ENCODE measurements around the gene UBE3D. TPM values are rescaled to one million over a fixed set of nuclear protein-coding genes. Genes with fewer than 3 reads are reported as not detected.

The UBE3D gene
- total and polyA plus RNA-seq, 11 donors, result 2.0 to 5.3 (median 2.9) TPM

DNA sequence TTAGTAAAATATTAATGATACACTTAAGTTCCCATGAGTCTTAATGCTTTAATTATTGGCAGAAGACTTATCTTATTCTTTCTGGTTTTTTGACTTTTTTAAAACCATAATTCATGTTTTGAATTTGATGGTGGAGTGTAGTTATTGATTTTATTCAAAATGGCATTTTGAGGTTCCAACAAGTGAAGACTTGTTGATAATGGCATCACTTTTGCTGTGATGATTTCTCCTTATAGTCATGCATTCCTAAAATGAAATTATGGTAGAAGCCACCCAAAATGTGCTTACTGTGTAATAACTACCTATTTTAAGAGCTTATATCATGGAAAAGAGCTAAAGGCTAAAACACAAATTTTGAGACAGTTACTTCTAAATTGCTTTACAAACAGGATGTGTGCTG lies 4.0 kb upstream of the UBE3D start:
- Histone ChIP-seq H3K27ac (no peak overlapping the region), H3K4me3 (no peak overlapping the region), H3K4me1 (peaks cover 0 to 58% (median 30%) of the 10 kb centered on the region in 12 donors), H3K27me3 (no peaks in the 10 kb centered on the region), H3K36me3 (no peaks in the 10 kb centered on the region), H3K9me3 (no peaks in the 10 kb centered on the region)
- intact Hi-C loops (cut with DNase I), result loop anchor here (5.0 to 10.0 kb wide), 11 partner anchors 38 to 822 kb away; partner anchors contain the start of genes PRSS35 (in 6 of the 10), PGM3 (in 4 of the 10), RWDD2A (in 4 of the 10) and IBTK (in 1 of the 10)
- TF ChIP-seq POLR2A (IDR thresholded peaks at IDR 0.05), result no peak
- TF ChIP-seq, protein P1, sequence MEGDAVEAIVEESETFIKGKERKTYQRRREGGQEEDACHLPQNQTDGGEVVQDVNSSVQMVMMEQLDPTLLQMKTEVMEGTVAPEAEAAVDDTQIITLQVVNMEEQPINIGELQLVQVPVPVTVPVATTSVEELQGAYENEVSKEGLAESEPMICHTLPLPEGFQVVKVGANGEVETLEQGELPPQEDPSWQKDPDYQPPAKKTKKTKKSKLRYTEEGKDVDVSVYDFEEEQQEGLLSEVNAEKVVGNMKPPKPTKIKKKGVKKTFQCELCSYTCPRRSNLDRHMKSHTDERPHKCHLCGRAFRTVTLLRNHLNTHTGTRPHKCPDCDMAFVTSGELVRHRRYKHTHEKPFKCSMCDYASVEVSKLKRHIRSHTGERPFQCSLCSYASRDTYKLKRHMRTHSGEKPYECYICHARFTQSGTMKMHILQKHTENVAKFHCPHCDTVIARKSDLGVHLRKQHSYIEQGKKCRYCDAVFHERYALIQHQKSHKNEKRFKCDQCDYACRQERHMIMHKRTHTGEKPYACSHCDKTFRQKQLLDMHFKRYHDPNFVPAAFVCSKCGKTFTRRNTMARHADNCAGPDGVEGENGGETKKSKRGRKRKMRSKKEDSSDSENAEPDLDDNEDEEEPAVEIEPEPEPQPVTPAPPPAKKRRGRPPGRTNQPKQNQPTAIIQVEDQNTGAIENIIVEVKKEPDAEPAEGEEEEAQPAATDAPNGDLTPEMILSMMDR (IDR thresholded peaks at IDR 0.05), result no peak
- ATAC-seq (no peak), DNase-seq (no peak)

DNA sequence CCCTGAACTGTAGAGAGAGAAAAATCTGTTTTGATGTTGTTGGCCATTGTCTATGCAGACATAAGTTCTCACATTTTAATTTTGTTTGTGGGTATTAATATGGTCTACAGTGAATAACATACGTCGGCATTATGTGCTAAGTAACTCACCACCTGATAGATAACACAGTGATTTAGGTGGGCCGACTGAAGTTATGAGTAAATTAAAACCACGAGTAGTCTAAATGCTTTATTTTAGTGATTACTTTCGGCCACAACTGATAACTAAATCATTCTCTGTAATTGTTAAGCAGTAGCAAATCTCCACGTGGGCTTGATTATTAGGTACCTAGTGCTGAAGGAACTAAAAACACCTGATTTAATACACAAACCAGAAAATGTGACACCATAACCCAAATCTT lies 3.0 kb upstream of the UBE3D start:
- DNase-seq, result no peak
- Histone ChIP-seq H3K36me3 (no peaks in the 10 kb centered on the region), H3K27me3 (no peaks in the 10 kb centered on the region), H3K9me3 (no peaks in the 10 kb centered on the region), H3K4me1 (peaks cover 0 to 54% (median 32%) of the 10 kb centered on the region in 12 donors), H3K4me3 (peak overlapping the region; percentile 79 to 98 (median 90)), H3K27ac (peak overlapping the region in 9 of 12 donors; percentile 84 to 95 (median 90))
- TF ChIP-seq, protein P1 (IDR thresholded peaks at IDR 0.05), result no peak
- no peak for TF ChIP-seq POLR2A (IDR thresholded peaks at IDR 0.05)
- intact Hi-C loops (cut with DNase I), result loop anchor here in 9 of 10 donors (5.0 to 10.0 kb wide), 9 partner anchors 44 to 821 kb away; partner anchors contain the start of genes PRSS35 (in 5 of the 9), PGM3 (in 3 of the 9), RWDD2A (in 3 of the 9) and IBTK (in 1 of the 9)
- WGBS, 4 donors, result 32 to 39% (median 36%) methylated on average over 6 of the region's 6 CpGs
- no peak for ATAC-seq

DNA sequence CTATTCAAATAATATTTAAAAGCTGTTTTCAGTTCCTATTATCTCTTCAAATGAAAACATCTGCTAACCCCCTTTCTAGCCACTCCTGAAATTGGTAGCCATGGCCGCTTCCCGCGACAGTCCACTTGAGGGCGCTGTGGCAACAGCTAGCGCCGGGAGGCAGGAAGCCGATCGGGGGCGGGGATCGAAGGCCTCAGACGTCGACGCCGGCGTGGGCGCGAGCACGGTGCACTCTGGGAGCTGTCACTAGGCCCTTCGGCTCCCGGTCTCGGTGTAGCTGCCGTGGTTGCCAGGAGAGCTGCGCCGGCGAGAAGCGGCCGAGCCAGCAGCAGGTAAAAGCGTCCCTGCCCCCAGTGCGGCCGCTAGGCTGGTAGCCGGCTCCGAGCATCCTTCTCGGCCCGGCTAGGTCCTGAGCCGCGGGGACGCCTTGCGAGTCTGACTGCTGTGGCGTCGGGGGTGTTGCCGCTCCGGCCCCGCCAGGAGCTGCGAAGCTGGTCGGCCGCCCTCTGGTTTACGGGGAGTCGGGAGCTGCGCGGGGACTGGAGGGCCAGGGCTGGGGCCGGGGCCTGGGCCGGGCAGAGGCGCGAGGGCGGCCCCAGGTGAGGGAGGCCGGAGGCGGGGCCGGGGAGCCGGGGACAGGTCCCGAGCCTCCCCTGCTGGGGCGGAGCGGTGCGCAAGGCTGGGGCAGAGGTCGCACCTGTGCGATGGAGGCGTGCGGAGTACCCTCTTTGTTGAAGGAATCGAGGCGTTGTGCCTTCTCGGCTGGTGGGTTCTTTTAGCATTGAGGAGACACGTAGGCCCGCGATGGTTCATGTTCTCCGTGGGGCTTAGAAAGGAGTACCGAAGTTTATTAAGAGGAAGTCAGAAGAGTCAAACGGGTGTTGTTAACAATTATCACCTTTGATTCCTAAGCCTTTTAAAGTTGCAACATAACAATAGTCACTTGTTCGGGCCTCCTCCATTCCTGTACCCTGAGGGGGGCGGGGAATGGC lies 2.1 kb upstream of the UBE3D start, which contains the start of gene DOP1A:
DOP1A (plus strand) TSS at position 224 of the 992 bp plus-strand sequence. CDS start 29,307 bp downstream, outside the sequence.
- Histone ChIP-seq H3K9me3 (no peaks in the 10 kb centered on the region), H3K4me1 (peaks cover 0 to 54% (median 32%) of the 10 kb centered on the region in 12 donors), H3K36me3 (no peaks in the 10 kb centered on the region), H3K4me3 (peak within 1 kb of the TSS; percentile 79 to 98 (median 90)), H3K27ac (peak within 1 kb of the TSS; percentile 67 to 95 (median 90)), H3K27me3 (no peaks in the 10 kb centered on the region)
- DNase-seq (peak; percentile 96 to 98 (median 97)), ATAC-seq (peak; percentile 92 to 98 (median 98))
- 0 to 2% (median 1%) methylated on average over 40 to 78 of the region's 78 CpGs for WGBS, 4 donors
- intact Hi-C loops (cut with DNase I), result loop anchor here (1.0 to 10.0 kb wide), 12 partner anchors 45 to 820 kb away; partner anchors contain the start of genes PRSS35 (in 5 of the 10), PGM3 (in 3 of the 10), RWDD2A (in 3 of the 10) and IBTK (in 1 of the 10)
- TF ChIP-seq, protein P1 (IDR thresholded peaks at IDR 0.05), result peak; percentile 96 to 100 (median 98)
- TF ChIP-seq POLR2A (IDR thresholded peaks at IDR 0.05), result peak in 1 of 2 donors; percentile 63

Data from heart left ventricle (tissue), 16 donors.